ENCODE data around the gene TEX261.

GRCh38 chr2:70985956-70986355 lies 8.7 kb downstream of the TEX261 start:
- TF ChIP-seq POLR2A (IDR thresholded peaks at IDR 0.05) (no peak), CTCF (IDR thresholded peaks at IDR 0.05 in 4 of 5, conservative IDR thresholded peaks at IDR 0.05 in 1 of 5) (no peak)
